ENCODE measurements around the gene SLCO6A1. TPM values are rescaled to one million over a fixed set of nuclear protein-coding genes. Genes with fewer than 3 reads are reported as not detected.
"Not testable (repeated sequence)": the region's sequence is repeated elsewhere in the genome, so short reads cannot be mapped to it uniquely, and the experiment has no call there.

The SLCO6A1 gene
- total and polyA plus RNA-seq, 4 donors: not detected

GRCh38 chr5:102511666-102512065, 12.9 kb upstream of the SLCO6A1 start:
- no peak overlapping the region for H3K4me3 ChIP-seq
- ATAC-seq (ENCODE audit: insufficient read depth, low FRiP score) (no peak), DNase-seq (peak in 2 of 3 donors; percentile 7 to 18)
- no peaks in the 10 kb centered on the region for H3K36me3 ChIP-seq (ENCODE audit: control insufficient read depth in 4 of 4, insufficient read depth in 4 of 4, low read length in 4 of 4)
- no peak overlapping the region for H3K27ac ChIP-seq (ENCODE audit: low read depth in 1 of 2, low read length in 1 of 2)
- TF ChIP-seq CTCF (IDR thresholded peaks at IDR 0.05; ENCODE audit: control extremely low read depth, extremely low read depth): no peak
- H3K27me3 ChIP-seq (ENCODE audit: control insufficient read depth in 3 of 3, insufficient read depth in 3 of 3, low read length in 2 of 3): no peaks in the 10 kb centered on the region
- 44 to 48% methylated on average over 4 of the region's 4 CpGs for WGBS, 2 donors
- no peak overlapping the region for H3K9ac ChIP-seq (ENCODE audit: insufficient read depth in 1 of 2, low read length in 2 of 2)
- H3K4me1 ChIP-seq (ENCODE audit: control insufficient read depth in 5 of 5, insufficient read depth in 5 of 5, low read length in 5 of 5): peaks cover 0 to 6% (median 0%) of the 10 kb centered on the region in 5 donors
- no peaks in the 10 kb centered on the region for H3K9me3 ChIP-seq (ENCODE audit: control insufficient read depth in 4 of 4, insufficient read depth in 3 of 4, low read length in 3 of 4)

- peak in 1 of 3 donors; percentile 1 for DNase-seq
- H3K9ac ChIP-seq (ENCODE audit: insufficient read depth in 1 of 2, low read length in 2 of 2); H3K4me1 ChIP-seq (ENCODE audit: control insufficient read depth in 5 of 5, insufficient read depth in 5 of 5, low read length in 5 of 5); H3K27me3 ChIP-seq (ENCODE audit: control insufficient read depth in 3 of 3, insufficient read depth in 3 of 3, low read length in 2 of 3); H3K4me3 ChIP-seq; H3K36me3 ChIP-seq (ENCODE audit: control insufficient read depth in 4 of 4, insufficient read depth in 4 of 4, low read length in 4 of 4); H3K27ac ChIP-seq (ENCODE audit: low read depth in 1 of 2, low read length in 1 of 2); ATAC-seq (ENCODE audit: insufficient read depth, low FRiP score); H3K9me3 ChIP-seq (ENCODE audit: control insufficient read depth in 4 of 4, insufficient read depth in 3 of 4, low read length in 3 of 4): not testable (repeated sequence)
- WGBS, 2 donors: 95% methylated on average over 33 to 35 of the region's 35 CpGs
These were observed 7.4 kb downstream of the SLCO6A1 start for GRCh38 chr5:102491261-102491914.

- H3K27ac ChIP-seq (ENCODE audit: low read depth in 1 of 2, low read length in 1 of 2): no peak overlapping the region
- no peaks in the 10 kb centered on the region for H3K36me3 ChIP-seq (ENCODE audit: control insufficient read depth in 4 of 4, insufficient read depth in 4 of 4, low read length in 4 of 4)
- no peaks in the 10 kb centered on the region for H3K9me3 ChIP-seq (ENCODE audit: control insufficient read depth in 4 of 4, insufficient read depth in 3 of 4, low read length in 3 of 4)
- no peaks in the 10 kb centered on the region for H3K4me1 ChIP-seq (ENCODE audit: control insufficient read depth in 5 of 5, insufficient read depth in 5 of 5, low read length in 5 of 5)
- no peaks in the 10 kb centered on the region for H3K27me3 ChIP-seq (ENCODE audit: control insufficient read depth in 3 of 3, insufficient read depth in 3 of 3, low read length in 2 of 3)
- H3K4me3 ChIP-seq: no peak overlapping the region
- H3K9ac ChIP-seq (ENCODE audit: insufficient read depth in 1 of 2, low read length in 2 of 2): no peak overlapping the region
- WGBS, 2 donors: 57 to 71% methylated on average over 2 of the region's 2 CpGs
- DNase-seq: no peak
- ATAC-seq (ENCODE audit: insufficient read depth, low FRiP score): no peak
- no peak for TF ChIP-seq CTCF (IDR thresholded peaks at IDR 0.05; ENCODE audit: control extremely low read depth, extremely low read depth)
These were observed 15.1 kb downstream of the SLCO6A1 start for GRCh38 chr5:102483736-102484135.

GRCh38 chr5:102481054-102481715, 17.6 kb downstream of the SLCO6A1 start:
- TF ChIP-seq CTCF (IDR thresholded peaks at IDR 0.05; ENCODE audit: control extremely low read depth, extremely low read depth): no peak
- ATAC-seq (ENCODE audit: insufficient read depth, low FRiP score) (no peak), DNase-seq (no peak)
- no peaks in the 10 kb centered on the region for H3K9me3 ChIP-seq (ENCODE audit: control insufficient read depth in 4 of 4, insufficient read depth in 3 of 4, low read length in 3 of 4)
- no peaks in the 10 kb centered on the region for H3K36me3 ChIP-seq (ENCODE audit: control insufficient read depth in 4 of 4, insufficient read depth in 4 of 4, low read length in 4 of 4)
- no peak overlapping the region for H3K4me3 ChIP-seq
- no peak overlapping the region for H3K27ac ChIP-seq (ENCODE audit: low read depth in 1 of 2, low read length in 1 of 2)
- H3K9ac ChIP-seq (ENCODE audit: insufficient read depth in 1 of 2, low read length in 2 of 2): no peak overlapping the region
- no peaks in the 10 kb centered on the region for H3K4me1 ChIP-seq (ENCODE audit: control insufficient read depth in 5 of 5, insufficient read depth in 5 of 5, low read length in 5 of 5)
- 21 to 29% methylated on average over 1 of the region's 1 CpG for WGBS, 2 donors
- H3K27me3 ChIP-seq (ENCODE audit: control insufficient read depth in 3 of 3, insufficient read depth in 3 of 3, low read length in 2 of 3): no peaks in the 10 kb centered on the region
